ENCODE measurements around the gene RAB24. TPM values are rescaled to one million over a fixed set of nuclear protein-coding genes. Genes with fewer than 3 reads are reported as not detected.
A peak's percentile ranks its signal among the peaks of the same experiment; 100 is the strongest.

Gene RAB24
- total and polyA plus RNA-seq, 2 donors (not counting 1 experiment from before 2014, with no cell fraction given): 25.9 to 34.2 TPM

DNA sequence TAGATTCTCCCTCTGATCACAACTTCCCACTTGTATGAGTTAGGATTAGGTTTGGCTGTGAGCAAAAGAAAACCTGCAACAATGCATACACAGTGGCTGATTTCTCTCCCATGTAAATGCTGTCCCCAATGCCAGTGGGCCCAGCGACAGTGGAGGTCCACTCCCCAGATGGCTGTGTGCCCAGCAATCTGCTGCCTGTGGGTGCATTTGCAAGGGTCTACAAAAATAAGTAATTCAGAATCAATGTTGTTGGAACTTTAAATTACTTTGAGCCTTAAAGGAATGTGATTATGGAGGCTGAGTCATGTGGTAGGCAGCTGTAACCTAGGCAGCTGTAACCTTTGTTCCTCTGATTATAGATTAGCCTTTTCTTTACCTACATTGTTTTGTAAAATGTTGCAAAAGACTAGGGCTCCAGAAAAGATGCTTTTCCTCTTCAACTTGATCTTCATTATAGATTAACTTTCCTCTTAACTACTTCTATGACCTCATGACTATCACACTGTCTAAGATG lies 22.4 kb upstream of the RAB24 start:
- Histone ChIP-seq H3K27ac (ENCODE audit: insufficient read depth, low read length) (no peak overlapping the region), H3K4me2 (ENCODE audit: extremely low read depth, insufficient read depth, low read length) (peak overlapping the region; percentile 57)
- peak in 1 of 2 donors; percentile 20 for DNase-seq (ENCODE audit: low read depth in 2 of 2)

DNA sequence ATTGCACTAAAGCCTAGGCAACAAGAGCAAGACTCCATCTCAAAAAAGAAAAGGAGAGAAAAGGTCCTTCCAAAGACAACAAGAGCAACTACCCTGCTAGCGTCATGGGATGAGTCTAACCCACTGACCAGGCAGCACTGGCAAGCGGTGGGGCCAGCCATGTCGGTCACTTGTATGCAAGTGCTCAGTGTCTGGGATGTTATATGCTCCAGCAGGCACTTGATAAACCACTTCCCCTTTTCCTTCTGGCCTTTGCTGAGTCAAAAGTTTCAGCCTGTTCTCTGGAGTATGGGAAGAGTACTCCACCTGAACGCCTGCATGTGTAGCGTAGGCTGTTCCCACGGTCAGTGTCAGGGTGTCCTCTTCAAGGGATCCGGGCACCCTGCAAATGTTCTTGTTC lies 17.4 kb upstream of the RAB24 start:
- no peaks in the 10 kb centered on the region for H3K27me3 ChIP-seq (ENCODE audit: control insufficient read depth, insufficient read depth, low read length)
- peaks cover 3% of the 10 kb centered on the region for H3K4me1 ChIP-seq (ENCODE audit: control insufficient read depth, extremely low read depth, insufficient read depth, low read length)
- no peak overlapping the region for H3K4me3 ChIP-seq (replicated peaks in 1 of 4; ENCODE audit: control extremely low read depth in 1 of 4, insufficient read depth in 1 of 4, low read depth in 3 of 4, low read length in 4 of 4)
- H3K27ac ChIP-seq (ENCODE audit: insufficient read depth, low read length): no peak overlapping the region
- no peak overlapping the region for H3K9ac ChIP-seq (ENCODE audit: insufficient read depth, low read length)
- H2AFZ ChIP-seq (ENCODE audit: low read length): no peak overlapping the region
- no peaks in the 10 kb centered on the region for H4K20me1 ChIP-seq (ENCODE audit: control insufficient read depth, extremely low read depth, insufficient read depth, low read length)
- H3K79me2 ChIP-seq (ENCODE audit: control insufficient read depth, insufficient read depth, low read length): no peaks in the 10 kb centered on the region
- H3K36me3 ChIP-seq (ENCODE audit: control insufficient read depth, insufficient read depth, low read length): no peaks in the 10 kb centered on the region
- H3K4me2 ChIP-seq (ENCODE audit: extremely low read depth, insufficient read depth, low read length): no peak overlapping the region
- DNase-seq (ENCODE audit: low read depth in 2 of 2): no peak
- no peaks in the 10 kb centered on the region for H3K9me3 ChIP-seq (ENCODE audit: control insufficient read depth, insufficient read depth, low read depth, low read length)
- TF ChIP-seq EZH2 (IDR thresholded peaks at IDR 0.05; ENCODE audit: low read length, missing control alignments): no peak
- TF ChIP-seq, protein P1, sequence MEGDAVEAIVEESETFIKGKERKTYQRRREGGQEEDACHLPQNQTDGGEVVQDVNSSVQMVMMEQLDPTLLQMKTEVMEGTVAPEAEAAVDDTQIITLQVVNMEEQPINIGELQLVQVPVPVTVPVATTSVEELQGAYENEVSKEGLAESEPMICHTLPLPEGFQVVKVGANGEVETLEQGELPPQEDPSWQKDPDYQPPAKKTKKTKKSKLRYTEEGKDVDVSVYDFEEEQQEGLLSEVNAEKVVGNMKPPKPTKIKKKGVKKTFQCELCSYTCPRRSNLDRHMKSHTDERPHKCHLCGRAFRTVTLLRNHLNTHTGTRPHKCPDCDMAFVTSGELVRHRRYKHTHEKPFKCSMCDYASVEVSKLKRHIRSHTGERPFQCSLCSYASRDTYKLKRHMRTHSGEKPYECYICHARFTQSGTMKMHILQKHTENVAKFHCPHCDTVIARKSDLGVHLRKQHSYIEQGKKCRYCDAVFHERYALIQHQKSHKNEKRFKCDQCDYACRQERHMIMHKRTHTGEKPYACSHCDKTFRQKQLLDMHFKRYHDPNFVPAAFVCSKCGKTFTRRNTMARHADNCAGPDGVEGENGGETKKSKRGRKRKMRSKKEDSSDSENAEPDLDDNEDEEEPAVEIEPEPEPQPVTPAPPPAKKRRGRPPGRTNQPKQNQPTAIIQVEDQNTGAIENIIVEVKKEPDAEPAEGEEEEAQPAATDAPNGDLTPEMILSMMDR (conservative IDR thresholded peaks at IDR 0.05 in 1 of 2, IDR thresholded peaks at IDR 0.05 in 1 of 2; ENCODE audit: low read depth in 1 of 2, low read length in 2 of 2): no peak

More for the DNA sequence above, 22.4 kb upstream of the RAB24 start:
- no peaks in the 10 kb centered on the region for H3K27me3 ChIP-seq (ENCODE audit: control insufficient read depth, insufficient read depth, low read length)
- no peaks in the 10 kb centered on the region for H4K20me1 ChIP-seq (ENCODE audit: control insufficient read depth, extremely low read depth, insufficient read depth, low read length)
- no peak overlapping the region for H2AFZ ChIP-seq (ENCODE audit: low read length)
- no peak for TF ChIP-seq EZH2 (IDR thresholded peaks at IDR 0.05; ENCODE audit: low read length, missing control alignments)
- TF ChIP-seq, protein P1 (conservative IDR thresholded peaks at IDR 0.05 in 1 of 2, IDR thresholded peaks at IDR 0.05 in 1 of 2; ENCODE audit: low read depth in 1 of 2, low read length in 2 of 2): no peak
- no peak overlapping the region for H3K9ac ChIP-seq (ENCODE audit: insufficient read depth, low read length)
- peaks cover 9% of the 10 kb centered on the region for H3K4me1 ChIP-seq (ENCODE audit: control insufficient read depth, extremely low read depth, insufficient read depth, low read length)
- no peaks in the 10 kb centered on the region for H3K9me3 ChIP-seq (ENCODE audit: control insufficient read depth, insufficient read depth, low read depth, low read length)
- peaks cover 6% of the 10 kb centered on the region for H3K36me3 ChIP-seq (ENCODE audit: control insufficient read depth, insufficient read depth, low read length)
- H3K79me2 ChIP-seq (ENCODE audit: control insufficient read depth, insufficient read depth, low read length): no peaks in the 10 kb centered on the region
- H3K4me3 ChIP-seq (replicated peaks in 1 of 4; ENCODE audit: control extremely low read depth in 1 of 4, insufficient read depth in 1 of 4, low read depth in 3 of 4, low read length in 4 of 4): no peak overlapping the region

DNA sequence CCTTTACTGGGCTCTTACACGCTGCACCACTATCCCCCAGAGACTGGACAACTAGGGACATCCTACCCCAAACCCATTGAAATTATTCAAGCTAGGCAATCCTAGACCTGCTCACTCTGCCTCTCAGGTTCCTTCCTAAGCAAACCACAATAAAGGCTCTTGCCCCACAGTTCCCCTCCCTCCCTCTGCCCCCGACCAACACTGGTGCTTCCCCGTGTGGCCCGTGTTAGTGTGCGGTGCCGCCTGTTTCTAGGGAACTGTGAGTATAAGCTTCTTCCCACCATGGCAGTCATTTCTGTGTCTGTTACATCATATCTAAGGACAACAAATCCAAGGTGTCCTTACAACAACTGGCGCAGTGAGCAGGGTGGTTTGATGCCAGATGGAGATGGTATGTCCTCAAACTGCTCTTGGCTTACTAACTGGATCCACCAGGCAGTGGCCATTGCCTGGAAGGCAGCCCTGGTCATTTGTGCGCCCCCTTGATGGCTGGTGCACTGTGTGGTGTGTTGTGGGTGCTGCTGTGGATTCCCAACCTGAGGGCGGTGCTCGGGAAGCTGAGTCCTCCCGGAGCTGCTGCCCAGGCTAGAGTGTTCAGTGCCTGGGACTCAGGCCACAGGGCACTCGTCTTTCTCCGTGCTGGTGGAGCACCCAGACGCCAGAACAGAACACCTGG lies 16.5 kb upstream of the RAB24 start:
- Histone ChIP-seq H3K9ac (ENCODE audit: insufficient read depth, low read length) (no peak overlapping the region), H3K4me3 (replicated peaks in 1 of 4; ENCODE audit: control extremely low read depth in 1 of 4, insufficient read depth in 1 of 4, low read depth in 3 of 4, low read length in 4 of 4) (no peak overlapping the region), H3K27me3 (ENCODE audit: control insufficient read depth, insufficient read depth, low read length) (no peaks in the 10 kb centered on the region), H4K20me1 (ENCODE audit: control insufficient read depth, extremely low read depth, insufficient read depth, low read length) (no peaks in the 10 kb centered on the region), H3K36me3 (ENCODE audit: control insufficient read depth, insufficient read depth, low read length) (no peaks in the 10 kb centered on the region), H3K79me2 (ENCODE audit: control insufficient read depth, insufficient read depth, low read length) (no peaks in the 10 kb centered on the region), H3K27ac (ENCODE audit: insufficient read depth, low read length) (no peak overlapping the region), H3K4me2 (ENCODE audit: extremely low read depth, insufficient read depth, low read length) (no peak overlapping the region), H2AFZ (ENCODE audit: low read length) (no peak overlapping the region), H3K9me3 (ENCODE audit: control insufficient read depth, insufficient read depth, low read depth, low read length) (no peaks in the 10 kb centered on the region), H3K4me1 (ENCODE audit: control insufficient read depth, extremely low read depth, insufficient read depth, low read length) (no peaks in the 10 kb centered on the region)
- TF ChIP-seq, protein P1 (conservative IDR thresholded peaks at IDR 0.05 in 1 of 2, IDR thresholded peaks at IDR 0.05 in 1 of 2; ENCODE audit: low read depth in 1 of 2, low read length in 2 of 2): no peak
- no peak for TF ChIP-seq EZH2 (IDR thresholded peaks at IDR 0.05; ENCODE audit: low read length, missing control alignments)
- DNase-seq (ENCODE audit: low read depth in 2 of 2): no peak
